OCI-LY3 (cell line): ENCODE data around the gene ERVFRD-1.

Experiments
- H2AFZ ChIP-seq: fragments of 200-600, 300-600 bp; shearing (Covaris generic); 2 replicates; pipeline ENCODE4 v1.6.0; 2014; ENCODE audit warnings: antibody characterized with exemption, low read depth, low read length
- H3K27ac ChIP-seq: fragments of 200-600, 300-600 bp; sonication (generic); 2 replicates; pipeline ENCODE4 v1.5.1; 2014; ENCODE audit warnings: mild to moderate bottlenecking, low read length, moderate library complexity, mixed read lengths
- H3K27me3 ChIP-seq: fragments of 200-600, 300-600 bp; sonication (generic); 2 replicates; pipeline ENCODE4 v1.6.1; 2014; ENCODE audit warnings: low read depth, low read length, mixed read lengths
- H3K36me3 ChIP-seq: fragments of 200-600, 300-600 bp; sonication (generic); replicated peaks from 2 replicates; pipeline ENCODE3; 2014; ENCODE audit warnings: low read depth, low read length, mixed read lengths
- H3K4me1 ChIP-seq: fragments of 300-600, 200-600 bp; sonication (generic); 2 replicates; pipeline ENCODE4 v1.6.1; 2014; ENCODE audit warnings: low read length, mixed read lengths
- H3K4me2 ChIP-seq: fragments of 200-600, 300-600 bp; sonication (generic); 2 replicates; pipeline ENCODE4 v1.6.1; 2014; ENCODE audit warnings: low read length, mixed read lengths
- H3K4me3 ChIP-seq: fragments of 300-600, 200-600 bp; sonication (generic); 2 replicates; pipeline ENCODE4 v1.5.1; 2014; ENCODE audit warnings: antibody characterized with exemption, mild to moderate bottlenecking, low read length, moderate library complexity
- H3K79me2 ChIP-seq: fragments of 300-600, 200-600 bp; shearing (Covaris generic); 2 replicates; pipeline ENCODE4 v1.6.1; 2014; ENCODE audit warnings: mild to moderate bottlenecking, low read length, mixed read lengths
- H3K9ac ChIP-seq: fragments of 300-600, 200-600 bp; shearing (Covaris generic); 2 replicates; pipeline ENCODE4 v1.6.0; 2014; ENCODE audit warnings: mild to moderate bottlenecking, low read length, moderate library complexity
- H3K9me3 ChIP-seq: fragments of 200-600, 300-600 bp; shearing (Covaris generic); 2 replicates; pipeline ENCODE4 v1.6.1; 2014; ENCODE audit warnings: low read length, mixed read lengths; ENCODE audit not compliant: insufficient read depth
- H4K20me1 ChIP-seq: fragments of 200-600, 300-600 bp; sonication (generic); 2 replicates; pipeline ENCODE4 v1.6.1; 2016; ENCODE audit warnings: low read length, mixed read lengths; ENCODE audit not compliant: insufficient read depth
- EZH2phosphoT487 ChIP-seq: fragments of 200-600 bp; shearing (Covaris generic); IDR thresholded peaks from 2 replicates; pipeline ENCODE4 v1.6.1; 2018; ENCODE audit warnings: antibody characterized with exemption, mixed run types, low read depth
- TF ChIP-seq, protein P1 (sequence below): fragments of 200-600, 300-600 bp; sonication (generic); IDR thresholded peaks from 2 replicates; pipeline ENCODE4 v1.5.1; 2014; ENCODE audit warnings: antibody characterized with exemption, low read length, low read depth

The ERVFRD-1 gene

DNA sequence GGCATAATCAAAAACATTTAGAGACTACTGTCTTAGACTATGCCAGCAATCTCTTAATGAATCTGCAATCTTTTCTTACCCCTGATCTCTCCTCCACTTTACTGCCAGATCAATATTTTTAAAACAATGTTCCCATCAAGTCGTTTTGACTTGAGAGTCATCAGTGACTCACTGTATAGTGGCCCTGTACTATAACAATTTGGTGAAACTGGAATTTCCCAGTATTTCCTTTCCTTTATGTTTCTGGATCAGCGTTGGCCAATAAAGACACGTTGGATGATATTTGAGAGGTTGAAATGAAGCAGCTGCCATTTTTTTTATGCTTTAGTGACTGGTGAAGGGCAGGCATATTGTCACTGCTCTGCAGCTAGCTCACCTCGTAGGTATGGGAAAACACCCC lies 28.0 kb downstream of the ERVFRD-1 start:
- H2AFZ ChIP-seq: no peak overlapping the region
- no peaks in the 10 kb centered on the region for H3K4me1 ChIP-seq
- TF ChIP-seq EZH2phosphoT487: no peak
- TF ChIP-seq, protein P1, sequence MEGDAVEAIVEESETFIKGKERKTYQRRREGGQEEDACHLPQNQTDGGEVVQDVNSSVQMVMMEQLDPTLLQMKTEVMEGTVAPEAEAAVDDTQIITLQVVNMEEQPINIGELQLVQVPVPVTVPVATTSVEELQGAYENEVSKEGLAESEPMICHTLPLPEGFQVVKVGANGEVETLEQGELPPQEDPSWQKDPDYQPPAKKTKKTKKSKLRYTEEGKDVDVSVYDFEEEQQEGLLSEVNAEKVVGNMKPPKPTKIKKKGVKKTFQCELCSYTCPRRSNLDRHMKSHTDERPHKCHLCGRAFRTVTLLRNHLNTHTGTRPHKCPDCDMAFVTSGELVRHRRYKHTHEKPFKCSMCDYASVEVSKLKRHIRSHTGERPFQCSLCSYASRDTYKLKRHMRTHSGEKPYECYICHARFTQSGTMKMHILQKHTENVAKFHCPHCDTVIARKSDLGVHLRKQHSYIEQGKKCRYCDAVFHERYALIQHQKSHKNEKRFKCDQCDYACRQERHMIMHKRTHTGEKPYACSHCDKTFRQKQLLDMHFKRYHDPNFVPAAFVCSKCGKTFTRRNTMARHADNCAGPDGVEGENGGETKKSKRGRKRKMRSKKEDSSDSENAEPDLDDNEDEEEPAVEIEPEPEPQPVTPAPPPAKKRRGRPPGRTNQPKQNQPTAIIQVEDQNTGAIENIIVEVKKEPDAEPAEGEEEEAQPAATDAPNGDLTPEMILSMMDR: no peak
- H3K9me3 ChIP-seq: no peaks in the 10 kb centered on the region
- H3K79me2 ChIP-seq: no peaks in the 10 kb centered on the region
- H4K20me1 ChIP-seq: no peaks in the 10 kb centered on the region
- no peaks in the 10 kb centered on the region for H3K36me3 ChIP-seq
- H3K27me3 ChIP-seq: no peaks in the 10 kb centered on the region
- H3K4me3 ChIP-seq: no peak overlapping the region
- H3K4me2 ChIP-seq: no peak overlapping the region
- H3K9ac ChIP-seq: no peak overlapping the region
- H3K27ac ChIP-seq: no peak overlapping the region

DNA sequence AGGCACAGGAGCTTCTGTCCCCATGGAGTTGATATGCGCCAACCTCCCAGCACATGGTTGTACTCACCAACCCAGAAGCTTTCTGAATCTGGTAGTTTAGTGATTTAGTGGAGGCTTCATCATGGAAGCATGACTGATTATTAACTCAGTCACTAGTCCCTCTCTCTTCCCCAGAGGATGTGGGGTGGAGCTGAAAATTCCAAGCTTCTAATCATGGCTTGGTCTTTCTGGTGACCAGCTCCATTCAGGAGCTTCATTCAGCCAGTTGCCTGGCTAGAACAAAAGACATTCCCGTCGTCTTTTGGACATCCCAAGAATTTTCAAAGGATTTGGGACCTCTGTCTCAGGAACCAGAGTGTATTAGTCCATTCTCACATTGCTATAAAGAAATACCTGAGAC lies 31.2 kb downstream of the ERVFRD-1 start:
- no peak overlapping the region for H3K27ac ChIP-seq
- no peaks in the 10 kb centered on the region for H3K4me1 ChIP-seq
- H3K79me2 ChIP-seq: no peaks in the 10 kb centered on the region
- H3K9me3 ChIP-seq: no peaks in the 10 kb centered on the region
- no peak overlapping the region for H3K4me3 ChIP-seq
- H3K4me2 ChIP-seq: no peak overlapping the region
- H3K9ac ChIP-seq: no peak overlapping the region
- H3K27me3 ChIP-seq: no peaks in the 10 kb centered on the region
- no peaks in the 10 kb centered on the region for H3K36me3 ChIP-seq
- no peak overlapping the region for H2AFZ ChIP-seq
- TF ChIP-seq EZH2phosphoT487: no peak
- TF ChIP-seq, protein P1: no peak
- H4K20me1 ChIP-seq: no peaks in the 10 kb centered on the region

DNA sequence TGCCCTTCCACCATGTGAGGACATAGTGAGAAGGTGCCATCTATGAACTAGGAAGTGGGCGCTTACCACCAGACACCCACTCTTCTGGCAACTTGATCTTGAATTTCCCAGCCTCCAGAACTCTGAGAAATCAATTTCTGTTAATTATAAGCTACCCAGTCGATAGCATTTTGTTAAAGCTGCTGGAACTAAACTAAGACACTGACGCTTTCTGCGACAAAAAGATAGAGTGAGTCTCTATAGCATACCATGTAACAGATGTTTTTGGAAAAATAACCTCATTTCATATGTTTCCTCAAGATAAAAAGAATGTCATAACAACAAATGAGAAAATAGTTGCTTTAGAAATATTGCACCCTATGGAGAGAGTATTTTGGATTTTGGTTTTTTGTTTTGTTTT lies 33.3 kb downstream of the ERVFRD-1 start:
- no peak overlapping the region for H3K4me3 ChIP-seq
- H3K27me3 ChIP-seq: no peaks in the 10 kb centered on the region
- no peaks in the 10 kb centered on the region for H3K4me1 ChIP-seq
- TF ChIP-seq EZH2phosphoT487: no peak
- TF ChIP-seq, protein P1: no peak
- no peaks in the 10 kb centered on the region for H3K36me3 ChIP-seq
- H3K27ac ChIP-seq: no peak overlapping the region
- H4K20me1 ChIP-seq: no peaks in the 10 kb centered on the region
- H3K9ac ChIP-seq: no peak overlapping the region
- H3K79me2 ChIP-seq: no peaks in the 10 kb centered on the region
- H3K4me2 ChIP-seq: no peak overlapping the region
- H3K9me3 ChIP-seq: no peaks in the 10 kb centered on the region
- H2AFZ ChIP-seq: no peak overlapping the region

- no peak overlapping the region for H3K9ac ChIP-seq
- no peaks in the 10 kb centered on the region for H3K9me3 ChIP-seq
- H3K36me3 ChIP-seq: no peaks in the 10 kb centered on the region
- H2AFZ ChIP-seq: no peak overlapping the region
- no peak overlapping the region for H3K27ac ChIP-seq
- no peaks in the 10 kb centered on the region for H3K79me2 ChIP-seq
- H4K20me1 ChIP-seq: no peaks in the 10 kb centered on the region
- H3K4me2 ChIP-seq: no peak overlapping the region
- no peak for TF ChIP-seq EZH2phosphoT487
- TF ChIP-seq, protein P1: no peak
- H3K4me3 ChIP-seq: no peak overlapping the region
- H3K27me3 ChIP-seq: no peaks in the 10 kb centered on the region
- H3K4me1 ChIP-seq: no peaks in the 10 kb centered on the region
Observed at GRCh38 chr6:11076540-11076939, 35.0 kb downstream of the ERVFRD-1 start.
